H9 (cell line): ENCODE data around the gene STH. TPM values are rescaled to one million over a fixed set of nuclear protein-coding genes. Genes with fewer than 3 reads are reported as not detected.
A peak's percentile ranks its signal among the peaks of the same experiment; 100 is the strongest.

Source experiments
- DNase-seq: peaks from one replicate; pipeline ENCODE4 v3.0.0-alpha.2; 2017
- H2AFZ ChIP-seq: one replicate; pipeline ENCODE4 v1.6.1; 2013; ENCODE audit warnings: mild to moderate bottlenecking, low read length, control low read depth, moderate library complexity
- H2AK5ac ChIP-seq: 2 replicates; pipeline ENCODE4 v1.6.1; 2013; ENCODE audit warnings: low read length, control low read depth, mixed read lengths; ENCODE audit not compliant: insufficient read length
- H2BK120ac ChIP-seq: one replicate; pipeline ENCODE4 v1.6.1; 2013; ENCODE audit warnings: low read depth, mild to moderate bottlenecking, low read length, control low read depth, inconsistent platforms; ENCODE audit not compliant: poor library complexity, severe bottlenecking
- H2BK12ac ChIP-seq: 2 replicates; pipeline ENCODE4 v1.6.1; 2013; ENCODE audit warnings: low read length, control low read depth, mixed read lengths, low read depth; ENCODE audit not compliant: insufficient read length
- H2BK15ac ChIP-seq: 2 replicates; pipeline ENCODE4 v1.6.1; 2013; ENCODE audit warnings: low read depth, low read length, control low read depth
- H2BK20ac ChIP-seq: one replicate; pipeline ENCODE4 v1.6.1; 2013; ENCODE audit warnings: low read depth, mild to moderate bottlenecking, low read length, control low read depth, inconsistent platforms; ENCODE audit not compliant: poor library complexity, severe bottlenecking
- H2BK5ac ChIP-seq: 2 replicates; pipeline ENCODE4 v1.6.1; 2013; ENCODE audit warnings: low read length, control low read depth, mixed read lengths; ENCODE audit not compliant: insufficient read length
- H3K14ac ChIP-seq: 2 replicates; pipeline ENCODE4 v1.6.1; 2013; ENCODE audit warnings: low read length, control low read depth; ENCODE audit not compliant: insufficient read depth
- H3K18ac ChIP-seq: 2 replicates; pipeline ENCODE4 v1.6.1; 2013; ENCODE audit warnings: low read depth, mild to moderate bottlenecking, mixed read lengths, low read length, control low read depth; ENCODE audit not compliant: insufficient read length
- H3K23ac ChIP-seq: 2 replicates; pipeline ENCODE4 v1.6.1; 2013; ENCODE audit warnings: low read length, control low read depth, mixed read lengths, low read depth; ENCODE audit not compliant: insufficient read length
- H3K23me2 ChIP-seq: 2 replicates; pipeline ENCODE4 v1.6.1; 2013; ENCODE audit warnings: low read depth, mild to moderate bottlenecking, mixed read lengths, low read length, control low read depth; ENCODE audit not compliant: insufficient read length, poor library complexity, severe bottlenecking
- H3K27ac ChIP-seq: 2 replicates; pipeline ENCODE4 v1.5.1; 2013; ENCODE audit warnings: low read length, control low read depth, mixed read lengths, low read depth; ENCODE audit not compliant: insufficient read length
- H3K27me3 ChIP-seq: 2 replicates; pipeline ENCODE4 v1.6.1; 2013; ENCODE audit warnings: low read length, control low read depth, inconsistent platforms; ENCODE audit not compliant: insufficient read depth
- H3K4ac ChIP-seq: 2 replicates; pipeline ENCODE4 v1.6.1; 2013; ENCODE audit warnings: low read depth, mild to moderate bottlenecking, control low read depth, inconsistent platforms, low read length, moderate library complexity
- H3K4me1 ChIP-seq: 2 replicates; pipeline ENCODE4 v1.6.1; 2013; ENCODE audit warnings: low read length, control low read depth, inconsistent platforms; ENCODE audit not compliant: insufficient read depth
- H3K4me2 ChIP-seq: 2 replicates; pipeline ENCODE4 v1.6.1; 2013; ENCODE audit warnings: low read length, control low read depth, mixed read lengths; ENCODE audit not compliant: insufficient read length, insufficient read depth
- H3K56ac ChIP-seq: 2 replicates; pipeline ENCODE4 v1.6.1; 2013; ENCODE audit warnings: low read depth, mild to moderate bottlenecking, mixed read lengths, low read length, control low read depth; ENCODE audit not compliant: insufficient read length
- H3K79me1 ChIP-seq: 2 replicates; pipeline ENCODE4 v1.6.1; 2013; ENCODE audit warnings: low read depth, mild to moderate bottlenecking, moderate library complexity, low read length, control low read depth, inconsistent platforms; ENCODE audit not compliant: insufficient read depth, poor library complexity, severe bottlenecking
- H3K79me2 ChIP-seq: 2 replicates; pipeline ENCODE4 v1.6.1; 2013; ENCODE audit warnings: low read length, control low read depth, inconsistent platforms; ENCODE audit not compliant: insufficient read depth
- H3K9ac ChIP-seq: 2 replicates; pipeline ENCODE4 v1.6.1; 2013; ENCODE audit warnings: low read length, control low read depth, mixed read lengths; ENCODE audit not compliant: insufficient read length; ENCODE audit errors: extremely low read depth
- H3K9me3 ChIP-seq: one replicate; pipeline ENCODE4 v1.6.1; 2013; ENCODE audit warnings: low read depth, low read length, inconsistent platforms; ENCODE audit not compliant: control insufficient read depth
- H3T11ph ChIP-seq: one replicate; pipeline ENCODE4 v1.6.1; 2013; ENCODE audit warnings: mild to moderate bottlenecking, low read length, control low read depth, inconsistent platforms
- H4K20me1 ChIP-seq: one replicate; pipeline ENCODE4 v1.6.1; 2013; ENCODE audit not compliant: control insufficient read depth, insufficient read length, insufficient read depth
- H4K5ac ChIP-seq: 2 replicates; pipeline ENCODE4 v1.6.1; 2013; ENCODE audit warnings: low read depth, mild to moderate bottlenecking, mixed read lengths, low read length, control low read depth; ENCODE audit not compliant: insufficient read length
- H4K8ac ChIP-seq: replicated peaks from 2 replicates; pipeline ENCODE4 v1.6.1; 2013; ENCODE audit warnings: low read length, control low read depth, mixed read lengths, low read depth; ENCODE audit not compliant: insufficient read length
- H4K91ac ChIP-seq: 2 replicates; pipeline ENCODE4 v1.6.1; 2013; ENCODE audit warnings: low read depth, mild to moderate bottlenecking, moderate library complexity, mixed read lengths, low read length, control low read depth; ENCODE audit not compliant: insufficient read length
- H3K27ac Mint-ChIP-seq, 3 experiments: 2 replicates in 2 of 3; 3 replicates in 1 of 3; pipeline ENCODE4 v1.8.0; 2020 to 2021; ENCODE audit warnings: mixed read lengths in 3 of 3, mild to moderate bottlenecking in 1 of 3, moderate library complexity in 1 of 3
- H3K27me3 Mint-ChIP-seq: 2 replicates; pipeline ENCODE4 v1.8.0; 2021; ENCODE audit warnings: low read depth, mild to moderate bottlenecking, moderate library complexity, mixed read lengths
- H3K36me3 Mint-ChIP-seq, 3 experiments: 2 replicates in 2 of 3; 3 replicates in 1 of 3; pipeline ENCODE4 v1.8.0; 2020 to 2021; ENCODE audit warnings: low read depth in 3 of 3, mixed read lengths in 3 of 3; ENCODE audit not compliant: insufficient read depth in 1 of 3
- H3K4me1 Mint-ChIP-seq, 2 experiments: 2 replicates each; pipeline ENCODE4 v1.8.0; 2020; ENCODE audit warnings: mixed read lengths in 2 of 2
- H3K4me3 Mint-ChIP-seq, 2 experiments: 2 replicates in 1 of 2; 3 replicates in 1 of 2; pipeline ENCODE4 v1.8.0; 2020 to 2021; ENCODE audit warnings: mild to moderate bottlenecking in 2 of 2, mixed read lengths in 2 of 2, moderate library complexity in 1 of 2
- H3K9me3 Mint-ChIP-seq, 2 experiments: 2 replicates in 1 of 2; 3 replicates in 1 of 2; pipeline ENCODE4 v1.8.0; 2020; ENCODE audit warnings: mild to moderate bottlenecking in 2 of 2, mixed read lengths in 2 of 2, moderate library complexity in 1 of 2
- CTCF ChIP-seq: fragments of 200-600 bp; sonication (generic); conservative IDR thresholded peaks from 3 replicates; pipeline ENCODE4 v1.8.0; 2021; ENCODE audit warnings: antibody characterized with exemption, mild to moderate bottlenecking
- WGBS: extraction: QIAGEN DNeasy Blood & Tissue Kit; methylation state at CpG from one replicate; pipeline ENCODE4 v1.1.7; 2013; ENCODE audit warnings: missing lambda C conversion rate, low lambda C conversion rate, mixed read lengths; ENCODE audit not compliant: insufficient read length; ENCODE audit errors: extremely low coverage; 5-methylcytosine and 5-hydroxymethylcytosine counted together
- total RNA-seq: library from RNA; stranded (reverse); gene quantifications from 2 replicates; pipeline ENCODE4 v1.2.1, GENCODE V29; 2021

Gene STH
- total RNA-seq, 1 experiment from 2014 or later: not detected

- Histone ChIP-seq H3K4me2 (no peak overlapping the region), H3K18ac (no peak overlapping the region), H2BK120ac (no peak overlapping the region), H2BK15ac (no peak overlapping the region), H2BK12ac (no peak overlapping the region), H3K56ac (no peak overlapping the region), H3K27ac (no peak overlapping the region), H2AFZ (no peak overlapping the region), H3K9me3 (no peaks in the 10 kb centered on the region), H4K5ac (no peak overlapping the region), H3K4ac (no peak overlapping the region), H3K79me2 (no peaks in the 10 kb centered on the region), H2BK20ac (no peak overlapping the region), H3K14ac (no peak overlapping the region), H3K27me3 (no peaks in the 10 kb centered on the region), H2AK5ac (no peak overlapping the region), H2BK5ac (no peak overlapping the region), H3K23ac (no peak overlapping the region), H3K9ac (no peak overlapping the region), H3T11ph (no peak overlapping the region), H4K20me1 (no peaks in the 10 kb centered on the region), H3K79me1 (no peaks in the 10 kb centered on the region), H3K4me1 (no peaks in the 10 kb centered on the region), H4K8ac (no peak overlapping the region), H3K23me2 (no peaks in the 10 kb centered on the region), H4K91ac (no peak overlapping the region)
- H3K4me1 Mint-ChIP-seq: peaks cover 13 to 18% of the 10 kb centered on the region in 2 experiments
- no peaks in the 10 kb centered on the region for H3K27me3 Mint-ChIP-seq
- no peak overlapping the region for H3K4me3 Mint-ChIP-seq
- H3K27ac Mint-ChIP-seq: no peak overlapping the region; a peak in 1 of 7 replicates
- H3K9me3 Mint-ChIP-seq: no peaks in the 10 kb centered on the region
- no CpG with 5 or more reads among the region's 1 CpG for WGBS
- no peak for DNase-seq
- TF ChIP-seq CTCF: peak; percentile 21; the same call in 2 of the 3 replicates
- peaks cover 39 to 83% (median 79%) of the 10 kb centered on the region in 3 experiments; a peak in 6 of 7 replicates for H3K36me3 Mint-ChIP-seq
Measured at GRCh38 chr17:46046957-46047356, 47.9 kb downstream of the STH start.
